OCI-LY1 (cell line): Measurements from ENCODE around the gene CARD14.

Source experiments
- H2AFZ ChIP-seq: fragments of 200-600 bp; sonication (generic), shearing (Covaris generic); 2 replicates; pipeline ENCODE4 v1.6.0; 2014; ENCODE audit warnings: antibody characterized with exemption, mild to moderate bottlenecking, low read length
- H3F3A ChIP-seq: fragments of 200-600 bp; sonication (generic), shearing (Covaris generic); 2 replicates; pipeline ENCODE4 v1.6.0; 2014; ENCODE audit warnings: mild to moderate bottlenecking, antibody characterized with exemption, low read length, moderate library complexity; ENCODE audit not compliant: insufficient read depth
- H3K27ac ChIP-seq: fragments of 200-600 bp; sonication (generic); 2 replicates; pipeline ENCODE4 v1.5.1; 2014; ENCODE audit warnings: low read length, mixed run types, mild to moderate bottlenecking, low read depth; ENCODE audit not compliant: poor library complexity, severe bottlenecking
- H3K27me3 ChIP-seq: fragments of 200-600 bp; sonication (generic); 2 replicates; pipeline ENCODE4 v1.6.0; 2014; ENCODE audit warnings: antibody characterized with exemption, mild to moderate bottlenecking, low read length, moderate library complexity; ENCODE audit not compliant: insufficient read depth
- H3K36me3 ChIP-seq: fragments of 200-600 bp; sonication (generic); 2 replicates; pipeline ENCODE4 v1.6.1; 2014; ENCODE audit warnings: mild to moderate bottlenecking, antibody characterized with exemption, low read length, moderate library complexity, mixed read lengths; ENCODE audit not compliant: insufficient read depth
- H3K4me1 ChIP-seq: fragments of 200-600 bp; sonication (generic); 2 replicates; pipeline ENCODE4 v1.5.1; 2014; ENCODE audit warnings: mild to moderate bottlenecking, low read length, moderate library complexity; ENCODE audit not compliant: insufficient read depth, severe bottlenecking
- H3K4me2 ChIP-seq: fragments of 200-600 bp; sonication (generic), shearing (Covaris generic); 2 replicates; pipeline ENCODE4 v1.6.1; 2014; ENCODE audit warnings: low read length
- H3K4me3 ChIP-seq: fragments of 200-600 bp; sonication (generic); 2 replicates; pipeline ENCODE4 v1.5.1; 2014; ENCODE audit warnings: low read length, low read depth, mild to moderate bottlenecking, mixed read lengths; ENCODE audit not compliant: poor library complexity, severe bottlenecking
- H3K79me2 ChIP-seq: fragments of 200-600 bp; shearing (Covaris generic); 2 replicates; pipeline ENCODE4 v1.6.1; 2016; ENCODE audit warnings: mixed run types, low read length, mixed read lengths; ENCODE audit not compliant: insufficient read depth
- H3K9ac ChIP-seq: fragments of 200-600 bp; sonication (generic), shearing (Covaris generic); 2 replicates; pipeline ENCODE4 v1.6.1; 2014; ENCODE audit warnings: mild to moderate bottlenecking, low read length, mixed read lengths
- H3K9me2 ChIP-seq: fragments of 200-600 bp; sonication (generic), shearing (Covaris generic); 2 replicates; pipeline ENCODE4 v1.6.1; 2014; ENCODE audit warnings: low read depth, mild to moderate bottlenecking, low read length, mixed read lengths
- H3K9me3 ChIP-seq: fragments of 200-600 bp; shearing (Covaris generic); 2 replicates; pipeline ENCODE4 v1.6.1; 2014; ENCODE audit warnings: low read length, mixed read lengths
- H4K20me1 ChIP-seq: fragments of 200-600 bp; sonication (generic), shearing (Covaris generic); 2 replicates; pipeline ENCODE4 v1.6.0; 2016; ENCODE audit warnings: mild to moderate bottlenecking, low read length; ENCODE audit not compliant: insufficient read depth
- CTCF ChIP-seq: fragments of 200-600 bp; sonication (generic), shearing (Covaris generic); IDR thresholded peaks from 2 replicates; pipeline ENCODE4 v1.5.1; 2017; ENCODE audit warnings: mild to moderate bottlenecking, antibody characterized with exemption, low read length, moderate library complexity, mixed read lengths
- EZH2 ChIP-seq: fragments of 200-600 bp; sonication (generic), shearing (Covaris generic); IDR thresholded peaks from 2 replicates; pipeline ENCODE4 v1.8.0; 2017; ENCODE audit warnings: borderline replicate concordance, mixed run types, mild to moderate bottlenecking, antibody characterized with exemption, low read length, moderate library complexity, mixed read lengths

Gene CARD14

GRCh38 chr17:80168371-80168770 lies 1.5 kb upstream of the CARD14 start:
- H3K27ac ChIP-seq = no peak overlapping the region
- H3K4me1 ChIP-seq = no peaks in the 10 kb centered on the region
- H3K4me2 ChIP-seq = no peak overlapping the region
- H4K20me1 ChIP-seq = no peaks in the 10 kb centered on the region
- no peaks in the 10 kb centered on the region; the same call in 1 of the 2 replicates for H3K27me3 ChIP-seq
- no peak for TF ChIP-seq CTCF
- TF ChIP-seq EZH2 = no peak
- H3K36me3 ChIP-seq = no peaks in the 10 kb centered on the region
- H3K9me3 ChIP-seq = no peaks in the 10 kb centered on the region
- H3K9ac ChIP-seq = no peak overlapping the region
- no peak overlapping the region for H3K4me3 ChIP-seq
- H3F3A ChIP-seq = no peaks in the 10 kb centered on the region
- no peak overlapping the region for H2AFZ ChIP-seq
- H3K79me2 ChIP-seq = no peaks in the 10 kb centered on the region
- no peaks in the 10 kb centered on the region for H3K9me2 ChIP-seq

GRCh38 chr17:80169107-80169506 lies 723 bp upstream of the CARD14 start:
- H3K4me3 ChIP-seq = no peak overlapping the region
- H3K27me3 ChIP-seq = no peaks in the 10 kb centered on the region; the same call in 1 of the 2 replicates
- TF ChIP-seq CTCF (no peak), EZH2 (no peak)
- no peaks in the 10 kb centered on the region for H3K9me2 ChIP-seq
- no peak overlapping the region for H3K4me2 ChIP-seq
- H3K9ac ChIP-seq = no peak overlapping the region
- H3K4me1 ChIP-seq = no peaks in the 10 kb centered on the region
- H4K20me1 ChIP-seq = no peaks in the 10 kb centered on the region
- no peak overlapping the region for H2AFZ ChIP-seq
- no peaks in the 10 kb centered on the region for H3F3A ChIP-seq
- no peaks in the 10 kb centered on the region for H3K79me2 ChIP-seq
- no peaks in the 10 kb centered on the region for H3K36me3 ChIP-seq
- no peak overlapping the region for H3K27ac ChIP-seq
- no peaks in the 10 kb centered on the region for H3K9me3 ChIP-seq

GRCh38 chr17:80171681-80172080 lies 1.9 kb downstream of the CARD14 start:
- H3K36me3 ChIP-seq = no peaks in the 10 kb centered on the region
- H3K79me2 ChIP-seq = no peaks in the 10 kb centered on the region
- no peak overlapping the region for H3K9ac ChIP-seq
- no peak overlapping the region for H3K27ac ChIP-seq
- H3K4me2 ChIP-seq = no peak overlapping the region
- no peaks in the 10 kb centered on the region for H3K9me2 ChIP-seq
- H3K4me3 ChIP-seq = no peak overlapping the region
- H3K4me1 ChIP-seq = no peaks in the 10 kb centered on the region
- no peaks in the 10 kb centered on the region for H3K27me3 ChIP-seq
- TF ChIP-seq EZH2 (no peak), CTCF (no peak)
- no peaks in the 10 kb centered on the region for H3F3A ChIP-seq
- no peak overlapping the region for H2AFZ ChIP-seq
- no peaks in the 10 kb centered on the region for H3K9me3 ChIP-seq
- no peaks in the 10 kb centered on the region for H4K20me1 ChIP-seq
